ENCODE measurements around the gene SGCE. TPM values are rescaled to one million over a fixed set of nuclear protein-coding genes. Genes with fewer than 3 reads are reported as not detected.
"Not testable (repeated sequence)": the region's sequence is repeated elsewhere in the genome, so short reads cannot be mapped to it uniquely, and the experiment has no call there.

SGCE gene
- under 0.01 TPM for total RNA-seq

- DNase-seq (ENCODE audit: low read depth in 2 of 3, low spot score in 2 of 3): peak in 2 of 3 donors; percentile 49 to 52
Observed at GRCh38 chr7:94655848-94656657, at the start of gene SGCE. TSS of gene SGCE (minus strand) at chr7:94656133. CDS start at chr7:94656098, 35 bp downstream.

GRCh38 chr7:94705155-94706021 lies 49.5 kb upstream of the SGCE start:
- not testable (repeated sequence) for DNase-seq (ENCODE audit: low read depth in 2 of 3, low spot score in 2 of 3)

- no peak for DNase-seq (ENCODE audit: low read depth in 2 of 3, low spot score in 2 of 3)
Observed at GRCh38 chr7:94701555-94701973, 45.6 kb upstream of the SGCE start.

GRCh38 chr7:94700926-94701554 lies 45.1 kb upstream of the SGCE start:
- DNase-seq (ENCODE audit: low read depth in 2 of 3, low spot score in 2 of 3): no peak

- DNase-seq (ENCODE audit: low read depth in 2 of 3, low spot score in 2 of 3): no peak
Observed at GRCh38 chr7:94698275-94698674, 42.3 kb upstream of the SGCE start.

- no peak for DNase-seq (ENCODE audit: low read depth in 2 of 3, low spot score in 2 of 3)
Observed at GRCh38 chr7:94697035-94697974, 41.4 kb upstream of the SGCE start.

- no peak for DNase-seq (ENCODE audit: low read depth in 2 of 3, low spot score in 2 of 3)
Observed at GRCh38 chr7:94687810-94688209, 31.9 kb upstream of the SGCE start.

- no peak for DNase-seq (ENCODE audit: low read depth in 2 of 3, low spot score in 2 of 3)
Observed at GRCh38 chr7:94687076-94687475, 31.1 kb upstream of the SGCE start.

- DNase-seq (ENCODE audit: low read depth in 2 of 3, low spot score in 2 of 3): no peak
Observed at GRCh38 chr7:94683066-94683465, 27.1 kb upstream of the SGCE start.

GRCh38 chr7:94679358-94679757 lies 23.4 kb upstream of the SGCE start:
- no peak for DNase-seq (ENCODE audit: low read depth in 2 of 3, low spot score in 2 of 3)

- no peak for DNase-seq (ENCODE audit: low read depth in 2 of 3, low spot score in 2 of 3)
Observed at GRCh38 chr7:94676431-94676830, 20.5 kb upstream of the SGCE start.

- no peak for DNase-seq (ENCODE audit: low read depth in 2 of 3, low spot score in 2 of 3)
Observed at GRCh38 chr7:94675356-94675755, 19.4 kb upstream of the SGCE start.

- DNase-seq (ENCODE audit: low read depth in 2 of 3, low spot score in 2 of 3): no peak
Observed at GRCh38 chr7:94671444-94672235, 15.7 kb upstream of the SGCE start.

GRCh38 chr7:94669773-94670495 lies 14.0 kb upstream of the SGCE start:
- DNase-seq (ENCODE audit: low read depth in 2 of 3, low spot score in 2 of 3): no peak

- no peak for DNase-seq (ENCODE audit: low read depth in 2 of 3, low spot score in 2 of 3)
Observed at GRCh38 chr7:94666879-94667587, 11.1 kb upstream of the SGCE start.

- DNase-seq (ENCODE audit: low read depth in 2 of 3, low spot score in 2 of 3): no peak
Observed at GRCh38 chr7:94665426-94665825, 9.5 kb upstream of the SGCE start.

- no peak for DNase-seq (ENCODE audit: low read depth in 2 of 3, low spot score in 2 of 3)
Observed at GRCh38 chr7:94664023-94664422, 8.1 kb upstream of the SGCE start.

GRCh38 chr7:94662548-94662947 lies 6.6 kb upstream of the SGCE start:
- no peak for DNase-seq (ENCODE audit: low read depth in 2 of 3, low spot score in 2 of 3)

Data from hematopoietic multipotent progenitor cell (in vitro differentiated cells).